GM23248 (cell line): ENCODE results near the gene PSMB10. TPM values are rescaled to one million over a fixed set of nuclear protein-coding genes. Genes with fewer than 3 reads are reported as not detected.

Experiments
- DNase-seq: peaks from one replicate; pipeline ENCODE4 v3.0.0-alpha.2; 2015
- H2AFZ ChIP-seq: fragments of 200-600 bp; sonication (generic); 2 replicates; pipeline ENCODE4 v1.6.1; 2016; ENCODE audit warnings: antibody characterized with exemption
- H3F3A ChIP-seq: fragments of 200-600 bp; sonication (generic); 2 replicates; pipeline ENCODE4 v1.6.1; 2016; ENCODE audit warnings: mild to moderate bottlenecking, antibody characterized with exemption, mixed run types; ENCODE audit not compliant: insufficient read depth
- H3K27ac ChIP-seq: fragments of 200-600 bp; sonication (generic); 2 replicates; pipeline ENCODE4 v1.5.1; 2016; ENCODE audit warnings: mild to moderate bottlenecking
- H3K27me3 ChIP-seq: fragments of 200-600 bp; sonication (generic); replicated peaks from 2 replicates; pipeline ENCODE4 v1.6.1; 2016; ENCODE audit warnings: mild to moderate bottlenecking; ENCODE audit not compliant: insufficient read depth
- H3K36me3 ChIP-seq: fragments of 200-600 bp; sonication (generic); 2 replicates; pipeline ENCODE4 v1.6.1; 2016; ENCODE audit warnings: low read depth, mild to moderate bottlenecking
- H3K4me1 ChIP-seq: fragments of 200-600 bp; sonication (generic); 2 replicates; pipeline ENCODE4 v1.6.1; 2016; ENCODE audit warnings: mild to moderate bottlenecking; ENCODE audit not compliant: insufficient read depth
- H3K4me2 ChIP-seq: fragments of 200-600 bp; sonication (generic); one replicate; pipeline ENCODE4 v1.6.1; 2016; ENCODE audit warnings: mild to moderate bottlenecking; ENCODE audit not compliant: unreplicated experiment
- H3K4me3 ChIP-seq: fragments of 200-600 bp; sonication (generic); 2 replicates; pipeline ENCODE4 v1.5.1; 2016; ENCODE audit warnings: mild to moderate bottlenecking
- H3K79me2 ChIP-seq: fragments of 200-600 bp; sonication (generic); 2 replicates; pipeline ENCODE4 v1.6.1; 2016; ENCODE audit warnings: mild to moderate bottlenecking; ENCODE audit not compliant: insufficient read depth
- H3K9ac ChIP-seq: fragments of 200-600 bp; sonication (generic); 2 replicates; pipeline ENCODE4 v1.6.1; 2016; ENCODE audit warnings: mild to moderate bottlenecking
- H3K9me2 ChIP-seq: fragments of 200-600 bp; sonication (generic); 2 replicates; pipeline ENCODE4 v1.6.1; 2016; ENCODE audit warnings: mixed run types, mild to moderate bottlenecking, moderate library complexity; ENCODE audit not compliant: insufficient read depth
- H3K9me3 ChIP-seq: fragments of 200-600 bp; sonication (generic); one replicate; pipeline ENCODE4 v1.6.1; 2017; ENCODE audit warnings: low read depth
- H4K20me1 ChIP-seq: fragments of 200-600 bp; sonication (generic); 2 replicates; pipeline ENCODE4 v1.6.0; 2016; ENCODE audit not compliant: insufficient read depth
- EZH2 ChIP-seq: fragments of 200-600 bp; sonication (generic); IDR thresholded peaks from 2 replicates; pipeline ENCODE4 v1.6.1; 2018; ENCODE audit warnings: antibody characterized with exemption, mild to moderate bottlenecking; ENCODE audit not compliant: insufficient read depth, poor library complexity, severe bottlenecking
- EZH2phosphoT487 ChIP-seq: fragments of 200-600 bp; sonication (generic); IDR thresholded peaks from 2 replicates; pipeline ENCODE4 v1.6.1; 2018; ENCODE audit warnings: antibody characterized with exemption, moderate library complexity, mild to moderate bottlenecking, low read depth; ENCODE audit not compliant: insufficient read depth
- WGBS, 2 experiments: methylation state at CpG; one replicate each; pipeline ENCODE4 v1.1.6; 2015 to 2017; ENCODE audit warnings: low lambda C conversion rate in 2 of 2, low coverage in 1 of 2; ENCODE audit errors: missing lambda C conversion rate in 2 of 2; 5-methylcytosine and 5-hydroxymethylcytosine counted together
- in situ Hi-C: fragments of 300-500 bp; cut with MboI; formaldehyde crosslinking; loops from 2 replicates; pipeline ENCODE4 v1.15.0; 2020
- polyA plus RNA-seq: library from polyadenylated mRNA; unstranded; fragments of >200 nt; fragmentation: Nextera tagmentation; extraction: Ambion mirVana; gene quantifications from 2 replicates; pipeline ENCODE4 v1.2.1, GENCODE V29; 2016
- total RNA-seq: library from RNA; depleted of rRNA; stranded (reverse); fragments of >200 nt; shearing (Covaris generic); gene quantifications from 2 replicates; pipeline ENCODE4 v1.2.3, GENCODE V29; 2014

Gene PSMB10
- total and polyA plus RNA-seq, 2 experiments from 2014 or later, result 18.9 to 55.1 TPM

DNA sequence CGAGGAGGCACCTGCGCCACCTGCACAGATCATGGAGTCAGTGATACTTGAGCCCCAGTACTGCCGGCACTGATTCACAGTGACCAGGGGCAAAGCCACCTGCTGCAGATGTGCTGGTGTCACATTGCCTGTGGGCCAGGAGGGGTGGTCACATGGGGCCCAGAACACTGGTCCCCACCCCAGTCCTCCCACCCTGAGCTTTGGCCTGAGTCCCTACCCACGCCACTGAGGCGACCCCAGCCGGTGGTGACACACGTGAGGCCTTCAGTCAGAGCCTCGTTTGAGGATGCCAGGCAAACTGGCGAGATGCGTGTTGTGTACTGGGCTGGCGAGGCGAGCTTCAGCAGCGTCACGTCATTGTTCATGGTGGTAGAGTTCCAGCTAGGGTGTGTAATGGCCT is 6.5 kb downstream of the PSMB10 start:
- TF ChIP-seq EZH2 (no peak), EZH2phosphoT487 (no peak)
- in situ Hi-C loops, result no loop called here
- 89 to 91% methylated on average over 14 of the region's 14 CpGs for WGBS, 2 experiments
- H3K9me3 ChIP-seq, result no peaks in the 10 kb centered on the region
- H3K4me3 ChIP-seq, result no peak overlapping the region
- DNase-seq, result no peak
- no peaks in the 10 kb centered on the region for H3K27me3 ChIP-seq
- no peaks in the 10 kb centered on the region for H3K36me3 ChIP-seq
- H3K9ac ChIP-seq, result no peak overlapping the region
- 0 out of 2 replicates have a peak, but pooled peaks cover 6% of the 10 kb centered on the region for H3K4me1 ChIP-seq
- H3K79me2 ChIP-seq, result peaks cover 8% of the 10 kb centered on the region; the same call in 1 of the 2 replicates
- H3K4me2 ChIP-seq, result no peak overlapping the region
- H3K9me2 ChIP-seq, result no peaks in the 10 kb centered on the region
- no peaks in the 10 kb centered on the region for H3F3A ChIP-seq
- no peak overlapping the region for H3K27ac ChIP-seq
- H2AFZ ChIP-seq, result no peak overlapping the region
- H4K20me1 ChIP-seq, result no peaks in the 10 kb centered on the region

DNA sequence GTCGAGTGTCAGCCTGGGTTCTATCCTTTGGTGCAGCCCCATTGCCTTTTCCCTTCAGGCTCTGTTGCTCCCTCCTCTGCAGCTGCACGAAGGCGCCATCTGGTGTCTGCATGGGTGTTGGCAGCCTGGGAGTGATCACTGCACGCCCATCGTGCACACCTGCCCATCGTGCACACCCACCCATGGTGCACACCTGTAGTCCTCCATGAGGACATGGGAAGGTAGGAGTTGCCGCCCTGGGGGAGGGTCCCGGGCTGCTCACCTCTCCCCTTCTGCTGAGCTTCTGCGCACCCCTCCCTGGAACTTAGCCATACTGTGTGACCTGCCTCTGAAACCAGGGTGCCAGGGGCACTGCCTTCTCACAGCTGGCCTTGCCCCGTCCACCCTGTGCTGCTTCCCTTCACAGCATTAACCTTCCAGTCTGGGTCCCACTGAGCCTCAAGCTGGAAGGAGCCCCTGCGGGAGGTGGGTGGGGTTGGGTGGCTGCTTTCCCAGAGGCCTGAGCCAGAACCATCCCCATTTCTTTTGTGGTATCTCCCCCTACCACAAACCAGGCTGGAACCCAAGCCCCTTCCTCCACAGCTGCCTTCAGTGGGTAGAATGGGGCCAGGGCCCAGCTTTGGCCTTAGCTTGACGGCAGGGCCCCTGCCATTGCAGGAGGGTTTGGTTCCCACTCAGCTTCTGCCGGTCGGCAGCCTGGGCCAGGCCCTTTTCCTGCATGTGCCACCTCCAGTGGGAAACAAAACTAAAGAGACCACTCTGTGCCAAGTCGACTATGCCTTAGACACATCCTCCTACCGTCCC is 7.9 kb downstream of the PSMB10 start:
- Histone ChIP-seq H3K9ac (no peak overlapping the region), H3K4me1 (no peaks in the 10 kb centered on the region), H2AFZ (no peak overlapping the region), H3K79me2 (peaks cover 8% of the 10 kb centered on the region; the same call in 1 of the 2 replicates), H3K36me3 (no peaks in the 10 kb centered on the region), H3F3A (no peaks in the 10 kb centered on the region), H3K9me3 (no peaks in the 10 kb centered on the region), H3K27ac (no peak overlapping the region), H3K9me2 (no peaks in the 10 kb centered on the region), H3K4me2 (no peak overlapping the region), H4K20me1 (no peaks in the 10 kb centered on the region), H3K27me3 (no peaks in the 10 kb centered on the region), H3K4me3 (no peak overlapping the region)
- WGBS, 2 experiments, result 27 to 36% methylated on average over 15 to 16 of the region's 16 CpGs
- in situ Hi-C loops, result loop anchor here (10.0 kb wide), 1 partner anchor 114 kb away; no protein-coding TSS in a partner anchor
- no peak for TF ChIP-seq EZH2
- peak; percentile 78 for DNase-seq

DNA sequence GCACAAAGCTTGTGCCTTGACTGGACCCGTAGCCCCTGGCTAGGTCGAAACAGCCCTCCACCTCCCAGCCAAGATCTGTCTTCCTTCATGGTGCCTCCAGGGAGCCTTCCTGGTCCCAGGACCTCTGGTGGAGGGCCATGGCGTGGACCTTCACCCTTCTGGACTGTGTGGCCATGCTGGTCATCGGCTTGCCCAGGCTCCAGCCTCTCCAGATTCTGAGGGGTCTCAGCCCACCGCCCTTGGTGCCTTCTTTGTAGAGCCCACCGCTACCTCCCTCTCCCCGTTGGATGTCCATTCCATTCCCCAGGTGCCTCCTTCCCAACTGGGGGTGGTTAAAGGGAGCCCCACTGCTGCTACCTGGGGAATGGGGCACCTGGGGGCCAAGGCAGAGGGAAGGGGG is 8.5 kb downstream of the PSMB10 start:
- H4K20me1 ChIP-seq, result no peaks in the 10 kb centered on the region
- H3K4me1 ChIP-seq, result no peaks in the 10 kb centered on the region
- peaks cover 8% of the 10 kb centered on the region; the same call in 1 of the 2 replicates for H3K79me2 ChIP-seq
- H3K9me3 ChIP-seq, result no peaks in the 10 kb centered on the region
- in situ Hi-C loops, result loop anchor here (10.0 kb wide), 1 partner anchor 113 kb away; no protein-coding TSS in a partner anchor
- H3K27ac ChIP-seq, result no peak overlapping the region
- TF ChIP-seq EZH2phosphoT487 (no peak), EZH2 (no peak)
- no peaks in the 10 kb centered on the region for H3F3A ChIP-seq
- no peak overlapping the region for H3K9ac ChIP-seq
- no peak overlapping the region for H2AFZ ChIP-seq
- no peaks in the 10 kb centered on the region for H3K9me2 ChIP-seq
- H3K27me3 ChIP-seq, result no peaks in the 10 kb centered on the region
- H3K4me2 ChIP-seq, result no peak overlapping the region
- no peak overlapping the region for H3K4me3 ChIP-seq
- no peaks in the 10 kb centered on the region for H3K36me3 ChIP-seq
- 55 to 60% methylated on average over 7 of the region's 7 CpGs for WGBS, 2 experiments
- no peak for DNase-seq

DNA sequence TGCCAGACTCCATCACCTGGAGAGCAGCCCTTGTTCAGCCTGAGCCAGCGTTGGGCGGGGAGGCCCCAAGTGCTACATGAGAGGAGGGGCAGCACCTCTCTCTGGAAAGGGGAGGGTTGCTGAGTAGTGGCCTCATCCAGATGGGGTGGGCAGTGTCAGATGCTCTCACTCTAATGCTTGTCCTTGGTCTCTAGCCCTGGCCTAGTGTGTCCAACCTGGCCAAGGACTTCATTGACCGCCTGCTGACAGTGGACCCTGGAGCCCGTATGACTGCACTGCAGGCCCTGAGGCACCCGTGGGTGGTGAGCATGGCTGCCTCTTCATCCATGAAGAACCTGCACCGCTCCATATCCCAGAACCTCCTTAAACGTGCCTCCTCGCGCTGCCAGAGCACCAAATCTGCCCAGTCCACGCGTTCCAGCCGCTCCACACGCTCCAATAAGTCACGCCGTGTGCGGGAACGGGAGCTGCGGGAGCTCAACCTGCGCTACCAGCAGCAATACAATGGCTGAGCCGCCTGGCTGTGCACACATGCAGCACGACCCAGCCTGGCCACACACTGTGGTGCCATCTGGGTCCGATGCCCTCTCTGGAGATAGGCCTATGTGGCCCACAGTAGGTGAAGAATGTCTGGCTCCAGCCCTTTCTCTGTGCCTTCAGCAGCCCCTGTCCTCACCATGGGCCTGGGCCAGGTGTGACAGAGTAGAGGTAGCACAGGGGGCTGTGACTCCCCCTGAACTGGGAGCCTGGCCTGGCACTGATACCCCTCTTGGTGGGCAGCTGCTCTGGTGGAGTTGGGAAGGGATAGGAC is 9.3 kb downstream of the PSMB10 start:
- TF ChIP-seq EZH2phosphoT487 (no peak), EZH2 (no peak)
- Histone ChIP-seq H3K36me3 (no peaks in the 10 kb centered on the region), H3K4me1 (no peaks in the 10 kb centered on the region), H3K9me3 (no peaks in the 10 kb centered on the region), H2AFZ (no peak overlapping the region), H3K9ac (no peak overlapping the region), H3K4me3 (no peak overlapping the region), H3K79me2 (peaks cover 12% of the 10 kb centered on the region), H3K27me3 (no peaks in the 10 kb centered on the region), H3K4me2 (no peak overlapping the region), H4K20me1 (no peaks in the 10 kb centered on the region), H3F3A (no peaks in the 10 kb centered on the region), H3K9me2 (no peaks in the 10 kb centered on the region), H3K27ac (no peak overlapping the region)
- 92% methylated on average over 22 of the region's 22 CpGs for WGBS, 2 experiments
- in situ Hi-C loops, result loop anchor here (10.0 kb wide), 1 partner anchor 113 kb away; no protein-coding TSS in a partner anchor
- DNase-seq, result no peak
